ENCODE measurements around the gene MT1M. TPM values are rescaled to one million over a fixed set of nuclear protein-coding genes. Genes with fewer than 3 reads are reported as not detected.

The MT1M gene
- total RNA-seq, 1 experiment from 2014 or later = 1.8 TPM

GRCh38 chr16:56677474-56677873 is 45.0 kb downstream of the MT1M start:
- intact Hi-C loops (cut with micrococcal nuclease; ENCODE audit: unreplicated experiment) = no loop called here
- CTCF ChIA-PET = no interaction called here
- Histone ChIP-seq H3K27ac (ENCODE audit: low read length) (no peak overlapping the region), H3K9me3 (ENCODE audit: control insufficient read depth, insufficient read depth, low read depth, low read length) (no peaks in the 10 kb centered on the region), H3K4me1 (ENCODE audit: control insufficient read depth, insufficient read depth, low read length) (no peaks in the 10 kb centered on the region; the same call in 1 of the 2 replicates), H3K4me3 (ENCODE audit: low read depth in 2 of 2, low read length in 2 of 2) (no peak overlapping the region), H3K36me3 (ENCODE audit: control insufficient read depth, insufficient read depth, low read length) (no peaks in the 10 kb centered on the region), H3K27me3 (ENCODE audit: control insufficient read depth, insufficient read depth, low read length) (no peaks in the 10 kb centered on the region)
- no peak for DNase-seq (ENCODE audit: low read depth, low spot score)
- ATAC-seq = no peak
- TF ChIP-seq TCF7L2 (IDR thresholded peaks at IDR 0.05; ENCODE audit: low read depth, low read length) = no peak
- TF ChIP-seq POLR2AphosphoS5 (IDR thresholded peaks at IDR 0.05; ENCODE audit: low read depth, low read length) = no peak
- TF ChIP-seq SIN3A (IDR thresholded peaks at IDR 0.05; ENCODE audit: borderline replicate concordance, insufficient read depth, low read depth, low read length) = no peak
- no peak for TF ChIP-seq REST (IDR thresholded peaks at IDR 0.05; ENCODE audit: insufficient read depth in 1 of 2, low read depth in 2 of 2, low read length in 1 of 2)
- TF ChIP-seq, protein P1, sequence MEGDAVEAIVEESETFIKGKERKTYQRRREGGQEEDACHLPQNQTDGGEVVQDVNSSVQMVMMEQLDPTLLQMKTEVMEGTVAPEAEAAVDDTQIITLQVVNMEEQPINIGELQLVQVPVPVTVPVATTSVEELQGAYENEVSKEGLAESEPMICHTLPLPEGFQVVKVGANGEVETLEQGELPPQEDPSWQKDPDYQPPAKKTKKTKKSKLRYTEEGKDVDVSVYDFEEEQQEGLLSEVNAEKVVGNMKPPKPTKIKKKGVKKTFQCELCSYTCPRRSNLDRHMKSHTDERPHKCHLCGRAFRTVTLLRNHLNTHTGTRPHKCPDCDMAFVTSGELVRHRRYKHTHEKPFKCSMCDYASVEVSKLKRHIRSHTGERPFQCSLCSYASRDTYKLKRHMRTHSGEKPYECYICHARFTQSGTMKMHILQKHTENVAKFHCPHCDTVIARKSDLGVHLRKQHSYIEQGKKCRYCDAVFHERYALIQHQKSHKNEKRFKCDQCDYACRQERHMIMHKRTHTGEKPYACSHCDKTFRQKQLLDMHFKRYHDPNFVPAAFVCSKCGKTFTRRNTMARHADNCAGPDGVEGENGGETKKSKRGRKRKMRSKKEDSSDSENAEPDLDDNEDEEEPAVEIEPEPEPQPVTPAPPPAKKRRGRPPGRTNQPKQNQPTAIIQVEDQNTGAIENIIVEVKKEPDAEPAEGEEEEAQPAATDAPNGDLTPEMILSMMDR (IDR thresholded peaks at IDR 0.05) = no peak
- POLR2A ChIA-PET = interaction anchor here (0.6 kb wide), 1 partner anchor 25 kb away, joined by 6 read pairs; no protein-coding TSS in a partner anchor
- no TSS peak for BruUV-seq (replicated peaks)
- in situ Hi-C loops (cut with HindIII; ENCODE audit: low pct_unique_long_range_greater_than_20kb, low sequenced_read_pairs) = no loop called here

DNA sequence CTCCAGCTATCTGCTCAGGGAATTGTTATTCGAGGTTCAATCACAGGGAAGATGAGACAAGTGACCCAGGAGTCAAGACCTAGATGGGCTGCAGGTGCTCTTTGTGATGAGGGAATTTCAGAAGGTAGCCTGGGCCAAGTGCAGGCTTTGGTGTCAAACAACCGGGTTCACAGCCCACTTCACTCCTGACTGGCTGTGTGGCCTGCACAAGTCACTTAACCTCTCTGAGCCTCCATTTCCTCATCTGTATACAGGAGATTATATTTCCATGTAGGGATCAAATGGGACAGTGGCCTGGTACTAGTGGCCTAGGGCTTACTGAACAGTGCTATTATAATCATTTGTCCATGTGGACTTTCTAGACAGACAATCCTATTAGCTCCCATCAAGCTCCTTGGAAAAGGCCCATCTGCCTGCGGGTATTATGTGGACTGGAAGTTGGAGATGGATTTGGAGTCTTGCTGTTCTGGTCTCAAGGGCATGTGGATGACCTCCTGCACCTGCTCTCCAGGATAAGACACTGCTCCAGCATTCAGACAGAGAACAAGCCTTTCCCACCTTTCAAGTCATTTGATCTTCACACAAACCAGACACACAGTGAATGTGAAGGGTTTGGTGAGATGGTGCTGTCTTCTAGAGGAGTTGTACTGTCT is 46.7 kb downstream of the MT1M start:
- Histone ChIP-seq H3K4me3 (ENCODE audit: low read depth in 2 of 2, low read length in 2 of 2) (no peak overlapping the region), H3K4me1 (ENCODE audit: control insufficient read depth, insufficient read depth, low read length) (peaks cover 7% of the 10 kb centered on the region), H3K9me3 (ENCODE audit: control insufficient read depth, insufficient read depth, low read depth, low read length) (no peaks in the 10 kb centered on the region), H3K36me3 (ENCODE audit: control insufficient read depth, insufficient read depth, low read length) (no peaks in the 10 kb centered on the region), H3K27me3 (ENCODE audit: control insufficient read depth, insufficient read depth, low read length) (no peaks in the 10 kb centered on the region), H3K27ac (ENCODE audit: low read length) (no peak overlapping the region)
- no TSS peak for BruUV-seq (replicated peaks)
- intact Hi-C loops (cut with micrococcal nuclease; ENCODE audit: unreplicated experiment) = no loop called here
- DNase-seq (ENCODE audit: low read depth, low spot score) = no peak
- CTCF ChIA-PET = no interaction called here
- POLR2A ChIA-PET = no interaction called here
- ATAC-seq = no peak
- in situ Hi-C loops (cut with HindIII; ENCODE audit: low pct_unique_long_range_greater_than_20kb, low sequenced_read_pairs) = no loop called here
- TF ChIP-seq TCF7L2 (IDR thresholded peaks at IDR 0.05; ENCODE audit: low read depth, low read length) (no peak), REST (IDR thresholded peaks at IDR 0.05; ENCODE audit: insufficient read depth in 1 of 2, low read depth in 2 of 2, low read length in 1 of 2) (no peak), POLR2AphosphoS5 (IDR thresholded peaks at IDR 0.05; ENCODE audit: low read depth, low read length) (no peak), SIN3A (IDR thresholded peaks at IDR 0.05; ENCODE audit: borderline replicate concordance, insufficient read depth, low read depth, low read length) (no peak)
- TF ChIP-seq, protein P1 (IDR thresholded peaks at IDR 0.05) = no peak

Measured in Panc1 (cell line).